IPS-15b (cell line): ENCODE results near the gene HOXB3.

Source experiments
- H3K27me3 ChIP-seq: one replicate; pipeline ENCODE4 v1.6.1; 2013; ENCODE audit warnings: low read length; ENCODE audit not compliant: control insufficient read depth, insufficient read depth
- H3K36me3 ChIP-seq: one replicate; pipeline ENCODE4 v1.6.1; 2013; ENCODE audit warnings: low read length; ENCODE audit not compliant: control insufficient read depth, insufficient read depth
- H3K4me1 ChIP-seq: one replicate; pipeline ENCODE4 v1.6.1; 2013; ENCODE audit warnings: mild to moderate bottlenecking, low read length; ENCODE audit not compliant: control insufficient read depth, insufficient read depth
- H3K4me3 ChIP-seq: one replicate; pipeline ENCODE4 v1.5.1; 2013; ENCODE audit warnings: low read depth, low read length
- H3K9ac ChIP-seq: one replicate; pipeline ENCODE4 v1.6.1; 2013; ENCODE audit warnings: low read depth, mild to moderate bottlenecking, low read length
- H3K9me3 ChIP-seq: one replicate; pipeline ENCODE4 v1.6.1; 2013; ENCODE audit warnings: mild to moderate bottlenecking, low read length; ENCODE audit not compliant: control insufficient read depth, insufficient read depth

Gene HOXB3

DNA sequence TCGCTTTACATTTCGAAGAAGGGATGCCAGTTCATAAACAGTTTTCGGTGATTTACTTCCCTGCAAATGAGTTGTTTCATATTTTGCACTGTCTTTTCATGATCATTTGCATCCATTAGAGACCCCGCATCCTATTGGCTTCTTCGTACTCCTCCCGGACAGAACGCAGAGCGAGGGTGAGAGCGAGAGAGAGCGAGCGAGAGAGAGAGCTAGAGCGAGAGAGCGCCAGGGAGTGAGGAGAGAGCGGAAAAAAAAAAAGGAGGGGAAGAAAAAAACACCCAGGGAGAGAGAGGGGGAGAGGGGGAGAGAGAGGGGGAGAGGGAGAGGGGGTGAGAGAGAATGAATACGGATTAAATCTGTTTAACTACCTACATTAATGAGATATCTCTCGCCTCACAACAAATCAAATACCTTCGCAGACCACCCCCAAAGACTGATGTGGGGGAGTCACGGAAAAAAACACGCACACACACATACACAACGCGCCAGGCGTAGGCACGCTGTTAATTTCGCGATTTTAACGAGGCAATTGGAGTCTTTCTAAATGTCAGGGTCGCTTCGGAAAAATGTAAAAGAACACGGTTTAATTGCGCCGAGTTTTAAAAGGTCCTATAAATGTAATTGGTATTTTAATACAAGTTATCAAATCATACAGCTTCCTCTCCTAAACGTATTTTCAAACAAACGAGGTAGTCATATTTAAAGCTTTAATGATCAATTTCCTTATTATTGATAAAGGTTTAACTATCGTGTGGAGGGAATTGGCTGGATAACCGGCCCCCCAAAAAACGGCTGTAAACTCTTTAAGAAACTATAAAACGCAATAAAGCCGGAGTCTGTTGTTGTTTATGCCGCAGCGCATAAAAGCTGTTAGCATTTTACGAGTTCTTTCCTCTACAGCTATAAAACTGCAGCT lies 25.3 kb upstream of the HOXB3 start, which contains the start of gene HOXB8:
TSS of gene HOXB8 (minus strand) at position 246 of the 916 bp plus-strand sequence. CDS start 588 bp downstream, outside the sequence.
- Histone ChIP-seq H3K9me3 (no peaks in the 10 kb centered on the region), H3K9ac (no peak within 1 kb of the TSS), H3K27me3 (peaks cover 98% of the 10 kb centered on the region), H3K4me3 (peak within 1 kb of the TSS; percentile 30), H3K4me1 (peaks cover 2% of the 10 kb centered on the region), H3K36me3 (no peaks in the 10 kb centered on the region)

DNA sequence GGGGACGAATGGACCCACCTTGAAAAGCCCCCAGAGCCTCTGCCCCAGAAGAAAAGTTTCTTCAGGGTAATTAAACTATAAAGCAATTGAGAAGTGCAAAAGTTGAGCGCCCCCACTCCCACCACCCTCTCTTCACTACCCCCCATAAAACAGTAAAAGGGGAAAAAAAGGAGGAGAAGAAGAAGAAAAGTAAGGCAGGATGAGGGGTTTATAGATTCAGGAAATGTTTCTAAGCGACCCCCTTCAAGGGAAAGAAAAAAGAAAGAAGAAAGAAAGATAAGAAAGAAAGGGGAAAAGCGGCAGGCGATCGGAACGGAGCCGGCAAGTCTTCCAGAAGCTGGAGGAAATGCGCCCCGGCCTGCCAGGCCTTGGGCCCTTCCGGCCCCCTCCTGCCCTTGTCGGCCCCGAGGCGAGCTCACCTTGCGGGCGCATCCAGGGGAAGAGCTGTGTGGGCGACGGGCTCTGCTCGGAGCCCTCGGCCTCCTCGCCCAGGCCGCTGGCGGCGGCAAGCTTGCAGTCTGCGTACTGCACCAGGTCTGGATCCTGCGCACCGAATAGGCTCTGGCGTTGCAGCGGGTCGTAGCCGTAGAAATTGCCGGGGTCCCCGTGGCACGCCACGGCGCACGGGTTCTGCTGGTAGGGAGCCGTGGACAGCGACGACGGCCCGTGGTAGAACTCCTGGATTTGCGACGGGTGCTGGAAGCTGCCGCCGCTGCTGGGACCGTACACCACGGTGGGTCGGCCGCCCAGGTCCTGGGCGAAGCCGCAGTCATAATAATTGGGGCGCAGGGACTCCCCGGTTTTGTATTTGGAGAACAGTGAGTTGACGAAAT lies 24.0 kb upstream of the HOXB3 start:
- Histone ChIP-seq H3K4me3 (peak overlapping the region; percentile 30), H3K36me3 (no peaks in the 10 kb centered on the region), H3K9me3 (no peaks in the 10 kb centered on the region), H3K27me3 (peaks cover 98% of the 10 kb centered on the region), H3K4me1 (peaks cover 4% of the 10 kb centered on the region), H3K9ac (no peak overlapping the region)

DNA sequence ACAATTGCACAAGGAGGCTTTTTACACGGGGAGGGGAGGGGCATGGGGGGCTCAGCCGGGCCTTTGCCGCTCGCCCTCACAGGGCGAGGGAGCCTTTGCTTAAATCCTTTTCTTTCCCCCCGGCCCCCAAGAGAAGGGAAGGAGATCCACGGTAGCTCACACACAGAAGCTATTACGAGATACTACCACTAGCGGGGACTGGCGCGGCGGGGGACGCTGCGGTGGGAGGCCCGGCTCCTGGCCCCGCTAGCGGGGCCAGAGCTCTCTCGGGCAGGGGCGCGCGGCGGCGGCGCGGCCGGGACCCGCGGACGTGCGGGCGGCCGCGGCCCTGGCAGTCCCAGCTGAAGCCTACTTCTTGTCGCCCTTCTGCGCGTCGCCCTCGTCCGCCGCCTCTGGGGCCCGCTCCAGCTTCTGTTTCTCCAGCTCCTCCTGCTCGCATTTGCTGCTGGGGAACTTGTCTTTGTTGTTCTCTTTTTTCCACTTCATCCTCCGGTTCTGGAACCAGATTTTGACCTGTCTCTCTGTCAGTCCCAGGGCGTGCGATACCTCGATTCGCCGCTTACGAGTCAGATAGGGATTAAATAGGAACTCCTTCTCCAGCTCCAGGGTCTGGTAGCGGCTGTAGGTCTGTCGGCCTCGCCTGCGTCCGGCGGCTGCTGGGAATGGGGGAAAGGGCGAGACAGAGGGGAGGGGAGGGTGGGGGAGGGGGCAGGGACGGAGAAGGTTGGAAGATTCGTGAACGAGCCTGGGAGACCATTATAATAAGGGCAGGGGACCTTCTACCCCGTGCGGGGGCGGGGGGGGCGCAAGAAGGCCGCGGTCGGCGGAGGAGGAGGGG lies 23.0 kb upstream of the HOXB3 start:
- peak overlapping the region; percentile 3 for H3K4me3 ChIP-seq
- H3K4me1 ChIP-seq = peaks cover 4% of the 10 kb centered on the region
- H3K9me3 ChIP-seq = no peaks in the 10 kb centered on the region
- H3K27me3 ChIP-seq = peaks cover 97% of the 10 kb centered on the region
- no peak overlapping the region for H3K9ac ChIP-seq
- H3K36me3 ChIP-seq = no peaks in the 10 kb centered on the region

DNA sequence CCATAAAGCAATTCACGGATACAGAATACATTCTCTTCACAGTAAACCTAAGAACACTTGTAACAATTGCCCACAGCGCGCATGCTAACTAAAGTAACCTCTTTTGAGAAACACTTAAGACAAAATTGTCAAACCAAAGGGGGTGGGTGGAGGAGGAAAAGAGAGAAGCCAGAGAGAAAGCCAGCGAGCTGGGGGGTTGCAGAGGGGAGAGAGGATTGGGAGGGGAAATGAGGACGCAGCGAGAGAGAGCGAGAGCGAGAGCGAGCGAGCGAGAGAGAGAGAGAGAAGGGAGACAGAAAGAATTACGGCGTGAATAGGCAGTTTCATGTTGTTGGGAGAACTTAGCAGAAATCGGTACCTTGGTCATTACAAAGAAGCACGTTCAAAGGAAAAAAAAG lies 22.4 kb upstream of the HOXB3 start:
- Histone ChIP-seq H3K4me1 (peaks cover 4% of the 10 kb centered on the region), H3K36me3 (no peaks in the 10 kb centered on the region), H3K9ac (no peak overlapping the region), H3K27me3 (peaks cover 97% of the 10 kb centered on the region), H3K9me3 (no peaks in the 10 kb centered on the region), H3K4me3 (peak overlapping the region; percentile 3)

DNA sequence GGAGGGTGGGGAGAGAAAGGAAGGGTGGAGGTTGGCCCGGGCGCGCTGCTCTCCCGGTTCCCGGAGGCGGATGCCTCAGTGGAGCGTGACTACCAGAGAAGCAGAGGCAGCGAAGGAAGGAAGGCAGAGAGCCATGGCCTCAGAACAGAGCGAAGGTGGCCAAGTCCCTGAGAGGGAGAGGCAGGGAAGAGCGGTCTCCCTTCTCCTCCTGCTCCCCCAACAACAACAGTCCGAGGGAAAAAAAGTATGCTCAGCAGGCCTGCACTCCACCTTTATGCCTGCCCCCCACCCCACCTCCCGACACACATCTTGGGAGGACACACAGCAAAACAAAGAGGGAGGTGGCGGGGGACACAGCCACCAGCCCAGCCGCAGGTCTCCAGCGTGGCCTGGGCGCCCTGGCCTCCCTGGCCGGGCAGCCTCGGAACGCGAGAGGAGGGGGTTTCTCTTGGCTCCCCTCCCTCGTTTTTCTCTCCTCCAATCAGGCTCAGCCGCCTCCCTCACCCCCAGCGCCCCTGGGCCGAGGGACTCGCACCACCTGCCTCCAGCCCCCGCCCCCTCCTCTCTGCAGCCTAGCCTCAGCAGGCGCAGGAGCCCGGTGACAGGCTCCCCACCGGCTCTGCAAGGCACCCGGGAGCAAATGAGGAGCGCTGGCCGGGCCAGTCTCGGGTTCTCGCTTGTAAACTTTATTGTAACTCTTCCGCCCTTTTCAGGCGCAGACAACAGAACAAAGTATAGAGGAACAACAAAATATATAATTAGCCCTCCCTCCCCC lies 21.8 kb upstream of the HOXB3 start:
- H3K27me3 ChIP-seq = peaks cover 97% of the 10 kb centered on the region
- peaks cover 4% of the 10 kb centered on the region for H3K4me1 ChIP-seq
- H3K36me3 ChIP-seq = no peaks in the 10 kb centered on the region
- no peak overlapping the region for H3K9ac ChIP-seq
- no peaks in the 10 kb centered on the region for H3K9me3 ChIP-seq
- peak overlapping the region; percentile 30 for H3K4me3 ChIP-seq

DNA sequence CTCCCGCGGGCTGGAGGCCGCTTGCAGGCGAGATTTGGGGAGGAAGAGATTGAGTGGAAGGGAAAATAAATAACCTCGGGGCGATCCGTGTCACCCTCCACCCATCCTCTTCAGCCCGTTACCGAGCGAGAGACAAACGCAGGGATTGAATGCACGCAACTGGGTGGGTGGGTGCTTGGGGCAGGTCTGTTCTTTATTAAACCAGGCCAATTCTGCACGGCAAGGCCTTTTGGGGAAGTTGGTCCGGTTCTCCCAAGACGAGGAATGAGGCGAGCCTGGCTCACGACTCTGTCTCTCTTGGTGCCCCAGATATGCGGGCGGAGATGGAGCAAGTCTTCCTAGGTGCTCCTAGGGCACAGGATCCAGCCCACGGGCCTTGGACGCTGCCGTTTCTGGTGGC lies 21.2 kb upstream of the HOXB3 start:
- H3K36me3 ChIP-seq = no peaks in the 10 kb centered on the region
- no peak overlapping the region for H3K9ac ChIP-seq
- peaks cover 97% of the 10 kb centered on the region for H3K27me3 ChIP-seq
- H3K9me3 ChIP-seq = no peaks in the 10 kb centered on the region
- peak overlapping the region; percentile 30 for H3K4me3 ChIP-seq
- H3K4me1 ChIP-seq = peaks cover 4% of the 10 kb centered on the region

DNA sequence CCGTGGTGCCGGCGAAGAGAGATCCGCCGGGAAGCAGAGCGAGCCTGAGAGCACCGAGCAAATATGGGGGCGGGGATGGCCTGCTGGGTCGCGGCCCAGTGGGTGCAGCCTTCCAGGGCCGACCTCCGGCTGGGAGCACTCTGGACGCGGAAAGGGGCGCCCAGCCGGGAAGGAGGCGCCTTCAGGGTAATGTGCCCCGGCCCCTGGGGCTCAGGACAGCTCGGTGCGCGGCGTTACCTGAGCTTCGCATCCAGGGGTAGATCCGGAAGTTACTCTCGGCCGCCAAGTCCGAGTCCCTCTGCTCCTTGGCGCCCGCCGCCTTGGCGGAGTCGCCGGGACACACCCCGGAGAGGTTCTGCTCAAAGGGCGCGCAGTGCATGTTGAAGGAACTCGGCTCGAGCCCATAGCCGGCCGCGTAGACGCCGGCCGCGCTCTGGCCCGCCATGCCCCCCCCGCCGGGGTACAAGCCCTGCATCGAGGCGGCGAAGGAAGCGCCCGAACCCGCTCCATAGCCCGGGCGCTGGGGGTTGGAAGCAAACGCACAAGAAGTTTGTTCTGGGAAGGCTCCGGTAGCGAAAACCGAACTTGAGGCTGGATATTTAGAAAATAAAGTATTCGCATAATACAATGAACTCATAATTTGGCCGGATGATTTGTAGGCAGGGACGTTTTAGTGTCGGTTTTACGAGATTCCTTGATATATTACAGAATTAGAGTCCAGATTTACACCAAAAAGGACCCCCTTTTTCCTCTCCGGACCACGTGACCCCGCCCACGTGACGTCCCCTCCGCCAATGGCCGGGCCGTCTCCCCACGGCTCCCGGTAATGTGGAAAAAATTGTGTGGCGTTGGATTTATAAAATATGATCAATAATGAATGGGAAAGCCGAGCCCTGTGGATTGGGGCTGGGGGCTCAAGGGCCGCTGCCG lies 20.5 kb upstream of the HOXB3 start, which contains the start of gene HOXB7:
TSS of gene HOXB7 (minus strand) at position 736 of the 930 bp plus-strand sequence. CDS start at position 637, 99 bp downstream.
- H3K4me3 ChIP-seq = peak within 1 kb of the TSS; percentile 43
- H3K27me3 ChIP-seq = peaks cover 97% of the 10 kb centered on the region
- no peaks in the 10 kb centered on the region for H3K36me3 ChIP-seq
- H3K4me1 ChIP-seq = peaks cover 4% of the 10 kb centered on the region
- no peaks in the 10 kb centered on the region for H3K9me3 ChIP-seq
- H3K9ac ChIP-seq = no peak within 1 kb of the TSS

DNA sequence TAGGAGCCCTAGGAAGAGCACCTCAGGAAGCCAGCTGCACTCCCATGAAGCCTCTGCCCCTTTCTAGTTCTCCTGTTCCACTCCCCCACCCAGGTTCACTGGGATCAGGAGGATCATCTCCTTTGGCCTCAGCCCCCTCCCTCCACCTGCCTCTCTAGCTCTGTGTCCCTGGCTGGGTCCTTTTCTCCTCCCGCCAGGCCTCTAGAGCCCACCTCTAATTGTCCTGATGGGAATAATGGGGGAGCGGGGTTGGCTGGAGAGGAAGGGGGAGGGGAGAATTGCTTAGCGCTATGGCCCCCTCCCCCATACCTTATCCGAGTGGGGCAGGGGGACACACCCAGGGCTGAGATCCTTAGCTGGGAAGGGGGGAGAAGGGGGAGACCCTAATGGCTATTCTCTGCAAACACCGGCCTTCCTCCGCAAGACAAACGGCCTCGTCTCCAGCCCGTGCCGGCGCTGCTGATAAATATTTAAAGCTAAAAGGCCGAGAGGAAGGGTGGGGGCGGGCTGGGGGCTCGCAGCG lies 19.8 kb upstream of the HOXB3 start:
- no peaks in the 10 kb centered on the region for H3K9me3 ChIP-seq
- H3K27me3 ChIP-seq = peaks cover 97% of the 10 kb centered on the region
- peaks cover 4% of the 10 kb centered on the region for H3K4me1 ChIP-seq
- H3K36me3 ChIP-seq = no peaks in the 10 kb centered on the region
- H3K9ac ChIP-seq = no peak overlapping the region
- H3K4me3 ChIP-seq = peak overlapping the region; percentile 43

DNA sequence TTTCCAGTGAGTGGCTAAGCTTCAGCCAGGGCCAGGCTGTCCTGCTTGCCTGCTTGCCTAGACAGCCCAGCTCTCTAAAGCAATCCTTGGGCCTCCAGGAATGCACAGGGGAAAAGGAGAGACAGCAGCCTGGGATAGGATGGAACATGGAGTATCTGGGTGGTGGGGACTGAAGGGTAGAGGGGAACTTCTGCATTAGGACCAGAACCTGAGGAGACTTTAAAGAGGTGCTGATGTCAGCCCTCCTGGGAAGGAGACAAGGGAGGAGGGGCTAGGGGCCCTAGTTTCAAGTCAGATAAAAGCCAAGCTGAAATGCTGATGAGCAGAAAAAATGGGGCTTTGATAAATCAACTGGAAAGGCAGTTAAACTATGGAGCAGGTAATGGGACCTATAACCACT lies 19.0 kb upstream of the HOXB3 start:
- Histone ChIP-seq H3K36me3 (no peaks in the 10 kb centered on the region), H3K27me3 (peaks cover 97% of the 10 kb centered on the region), H3K4me3 (peak overlapping the region; percentile 43), H3K9me3 (no peaks in the 10 kb centered on the region), H3K4me1 (peaks cover 4% of the 10 kb centered on the region), H3K9ac (no peak overlapping the region)

DNA sequence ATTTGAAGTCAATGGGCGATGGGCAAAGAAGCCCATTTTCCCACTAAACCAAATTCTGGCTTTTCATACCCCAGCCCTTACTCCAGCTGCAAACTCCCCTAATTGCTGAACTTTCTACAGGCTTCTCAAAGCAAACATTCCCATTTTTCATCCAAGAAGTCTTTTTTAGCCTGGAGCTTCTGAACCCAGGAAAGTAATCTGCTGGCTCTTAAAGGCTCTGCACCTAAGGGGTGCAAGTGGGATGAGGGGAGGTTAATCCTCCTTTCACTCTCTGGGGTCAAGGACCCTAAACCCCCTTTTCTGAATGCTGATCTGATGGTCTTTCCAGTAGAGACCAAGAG lies 18.4 kb upstream of the HOXB3 start:
- peak overlapping the region; percentile 22 for H3K4me3 ChIP-seq
- peaks cover 98% of the 10 kb centered on the region for H3K27me3 ChIP-seq
- H3K9ac ChIP-seq = no peak overlapping the region
- H3K9me3 ChIP-seq = no peaks in the 10 kb centered on the region
- H3K4me1 ChIP-seq = peaks cover 4% of the 10 kb centered on the region
- H3K36me3 ChIP-seq = no peaks in the 10 kb centered on the region
